Keratinocyte (primary cell): ENCODE measurements around the gene DEUP1. TPM values are rescaled to one million over a fixed set of nuclear protein-coding genes. Genes with fewer than 3 reads are reported as not detected.
A peak's percentile ranks its signal among the peaks of the same experiment; 100 is the strongest.

Source experiments
- DNase-seq: peaks from one replicate; pipeline ENCODE4 v3.0.0-alpha.2; 2011; ENCODE audit warnings: low read depth, missing footprints, low spot score
- FAIRE-seq: peaks from 2 replicates; lab custom pipeline; 2011; peaks lifted over from hg19 to GRCh38; lab: Jason Lieb, UNC
- H2AFZ ChIP-seq: 2 replicates; pipeline ENCODE4 v1.6.0; 2012; ENCODE audit warnings: low read length, control low read depth, inconsistent platforms; ENCODE audit not compliant: control insufficient read depth
- H3K27ac ChIP-seq: 2 replicates; pipeline ENCODE4 v1.5.1; 2011; ENCODE audit warnings: low read length; ENCODE audit not compliant: control insufficient read depth, insufficient read depth
- H3K27me3 ChIP-seq: 3 replicates; pipeline ENCODE4 v1.6.0; 2011; ENCODE audit warnings: low read length; ENCODE audit not compliant: control insufficient read depth, insufficient read depth; ENCODE audit errors: extremely low read depth
- H3K36me3 ChIP-seq, 2 experiments: 2 replicates in 1 of 2; 3 replicates in 1 of 2; pipeline ENCODE4 v1.5.1; 2011; ENCODE audit warnings: low read length in 2 of 2, mild to moderate bottlenecking in 1 of 2; ENCODE audit not compliant: control insufficient read depth in 2 of 2, insufficient read depth in 2 of 2; ENCODE audit errors: extremely low read depth in 1 of 2
- H3K4me1 ChIP-seq: 3 replicates; pipeline ENCODE4 v1.5.1; 2011; ENCODE audit warnings: low read length; ENCODE audit not compliant: control insufficient read depth, insufficient read depth; ENCODE audit errors: extremely low read depth
- H3K4me2 ChIP-seq: 3 replicates; pipeline ENCODE4 v1.6.0; 2011; ENCODE audit warnings: low read depth, low read length; ENCODE audit not compliant: control insufficient read depth, insufficient read depth; ENCODE audit errors: extremely low read depth
- H3K4me3 ChIP-seq, 3 experiments: fragments of 200-600 bp in 1 of 3; sonication (generic) in 1 of 3; 2 replicates in 2 of 3; 3 replicates in 1 of 3; pipeline ENCODE4 v1.5.1; 2011 to 2016; ENCODE audit warnings: low read length in 3 of 3, mild to moderate bottlenecking in 3 of 3, control low read depth in 2 of 3, inconsistent platforms in 1 of 3, low read depth in 1 of 3, mixed read lengths in 1 of 3, mixed run types in 1 of 3, moderate library complexity in 1 of 3; ENCODE audit not compliant: control insufficient read depth in 2 of 3, insufficient read depth in 2 of 3; ENCODE audit errors: extremely low read depth in 1 of 3
- H3K79me2 ChIP-seq: 2 replicates; pipeline ENCODE4 v1.6.0; 2012; ENCODE audit warnings: low read length; ENCODE audit not compliant: control insufficient read depth, insufficient read depth
- H3K9ac ChIP-seq: 3 replicates; pipeline ENCODE4 v1.6.0; 2011; ENCODE audit warnings: low read length; ENCODE audit not compliant: control insufficient read depth, insufficient read depth; ENCODE audit errors: extremely low read depth
- H3K9me1 ChIP-seq: 3 replicates; pipeline ENCODE4 v1.6.0; 2011; ENCODE audit warnings: low read length; ENCODE audit not compliant: control insufficient read depth, insufficient read depth; ENCODE audit errors: extremely low read depth
- H3K9me3 ChIP-seq: 2 replicates; pipeline ENCODE4 v1.5.1; 2012; ENCODE audit warnings: low read depth, low read length; ENCODE audit not compliant: control insufficient read depth
- H4K20me1 ChIP-seq: 3 replicates; pipeline ENCODE4 v1.6.0; 2011; ENCODE audit warnings: low read length; ENCODE audit not compliant: control insufficient read depth, insufficient read depth; ENCODE audit errors: extremely low read depth
- EZH2 ChIP-seq: IDR thresholded peaks from one replicate; pipeline ENCODE4 v1.6.1; 2012; ENCODE audit warnings: inconsistent platforms, mild to moderate bottlenecking, low read length, moderate library complexity
- dilution Hi-C: fragments of 300-500 bp; cut with MboI; formaldehyde crosslinking; loops from one replicate; pipeline ENCODE4 v1.7.0; 2020; ENCODE audit warnings: low sequenced_read_pairs; ENCODE audit not compliant: extremely low pct_ligation_motif_present
- polyA plus RNA-seq, 5 experiments: library from polyadenylated mRNA; depleted of rRNA in 3 of 5; stranded (reverse) in 3 of 5; stranded (forward) in 1 of 5; unstranded in 1 of 5; fragments of >200 nt; gene quantifications; 1 replicate in 1 of 5; 2 replicates in 3 of 5; 3 replicates in 1 of 5; pipeline versions ENCODE4 v1.2.1 to v1.2.3, GENCODE V29; 2011 to 2012; ENCODE audit warnings: missing spikeins in 2 of 5, low read depth in 1 of 5, low replicate concordance in 1 of 5
- TF ChIP-seq, protein P1 (sequence below), 3 experiments: IDR thresholded peaks in 1 of 3; conservative IDR thresholded peaks in 1 of 3; optimal IDR thresholded peaks in 1 of 3; 2 replicates in 2 of 3; 3 replicates in 1 of 3; pipeline versions ENCODE3 to v1.5.1; 2011; ENCODE audit warnings: low read length in 3 of 3, mild to moderate bottlenecking in 3 of 3, moderate library complexity in 2 of 3, control low read depth in 1 of 3, inconsistent platforms in 1 of 3; ENCODE audit not compliant: insufficient read depth in 2 of 3; ENCODE audit errors: extremely low read depth in 1 of 3

The DEUP1 gene
- polyA plus RNA-seq, 1 donor (not counting 4 experiments of a cell fraction or from before 2014, with no cell fraction given), result 0.12 TPM

DNA sequence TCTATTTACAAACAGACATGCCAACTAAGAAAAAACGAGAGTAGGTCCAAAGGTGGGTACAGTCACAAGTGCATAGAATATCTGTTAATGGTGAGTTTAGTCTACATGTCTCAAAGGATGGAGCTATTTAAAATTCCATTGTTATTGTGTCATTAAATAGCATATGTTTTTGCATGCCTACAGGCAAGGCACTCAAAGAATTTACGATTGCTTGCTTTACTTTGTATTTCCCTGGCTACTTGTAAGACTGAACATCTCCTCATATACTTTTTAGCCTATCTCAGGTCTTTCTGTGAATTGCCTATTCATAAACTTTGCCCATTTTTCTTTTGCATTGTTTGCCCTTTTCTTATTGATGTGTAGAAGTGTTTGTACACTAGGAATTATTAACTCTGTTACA lies 39.7 kb downstream of the DEUP1 start:
- TF ChIP-seq, protein P1, sequence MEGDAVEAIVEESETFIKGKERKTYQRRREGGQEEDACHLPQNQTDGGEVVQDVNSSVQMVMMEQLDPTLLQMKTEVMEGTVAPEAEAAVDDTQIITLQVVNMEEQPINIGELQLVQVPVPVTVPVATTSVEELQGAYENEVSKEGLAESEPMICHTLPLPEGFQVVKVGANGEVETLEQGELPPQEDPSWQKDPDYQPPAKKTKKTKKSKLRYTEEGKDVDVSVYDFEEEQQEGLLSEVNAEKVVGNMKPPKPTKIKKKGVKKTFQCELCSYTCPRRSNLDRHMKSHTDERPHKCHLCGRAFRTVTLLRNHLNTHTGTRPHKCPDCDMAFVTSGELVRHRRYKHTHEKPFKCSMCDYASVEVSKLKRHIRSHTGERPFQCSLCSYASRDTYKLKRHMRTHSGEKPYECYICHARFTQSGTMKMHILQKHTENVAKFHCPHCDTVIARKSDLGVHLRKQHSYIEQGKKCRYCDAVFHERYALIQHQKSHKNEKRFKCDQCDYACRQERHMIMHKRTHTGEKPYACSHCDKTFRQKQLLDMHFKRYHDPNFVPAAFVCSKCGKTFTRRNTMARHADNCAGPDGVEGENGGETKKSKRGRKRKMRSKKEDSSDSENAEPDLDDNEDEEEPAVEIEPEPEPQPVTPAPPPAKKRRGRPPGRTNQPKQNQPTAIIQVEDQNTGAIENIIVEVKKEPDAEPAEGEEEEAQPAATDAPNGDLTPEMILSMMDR (optimal IDR thresholded peaks at IDR 0.05 in 1 of 3, IDR thresholded peaks at IDR 0.05 in 1 of 3, conservative IDR thresholded peaks at IDR 0.05 in 1 of 3; ENCODE audit: extremely low read depth in 1 of 3, insufficient read depth in 2 of 3, low read length in 3 of 3), result no peak
- no peak for TF ChIP-seq EZH2
- Histone ChIP-seq H3K4me2 (no peak overlapping the region), H3K27me3 (no peaks in the 10 kb centered on the region), H3K4me1 (peaks cover 3% of the 10 kb centered on the region), H2AFZ (no peak overlapping the region), H4K20me1 (no peaks in the 10 kb centered on the region), H3K9me1 (no peaks in the 10 kb centered on the region), H3K27ac (no peak overlapping the region), H3K9ac (no peak overlapping the region), H3K9me3 (no peaks in the 10 kb centered on the region), H3K79me2 (no peaks in the 10 kb centered on the region), H3K4me3 (no peak overlapping the region), H3K36me3 (no peaks in the 10 kb centered on the region)
- FAIRE-seq (peak; percentile 29), DNase-seq (no peak)
- dilution Hi-C loops, result no loop called here

DNA sequence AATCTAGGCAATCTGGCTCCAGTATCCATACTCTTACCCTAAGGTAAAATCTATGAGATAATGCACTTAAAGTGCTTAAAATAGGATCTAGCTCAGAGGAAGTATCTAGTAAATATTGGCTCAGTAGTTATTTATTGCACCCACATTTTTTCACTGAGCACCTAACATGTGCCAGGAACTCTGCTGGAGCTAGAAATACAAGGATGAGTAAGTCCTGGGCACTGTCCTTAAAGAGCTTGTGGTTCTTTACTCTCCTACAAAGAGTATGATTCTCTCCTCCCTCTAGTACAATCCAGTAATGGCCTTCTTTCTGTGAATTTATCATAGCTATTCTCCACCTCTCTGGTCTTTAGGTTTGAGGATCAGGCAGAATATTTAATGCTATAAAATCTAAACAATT lies 59.2 kb downstream of the DEUP1 start:
- dilution Hi-C loops, result no loop called here
- Histone ChIP-seq H3K4me1 (no peaks in the 10 kb centered on the region), H3K79me2 (no peaks in the 10 kb centered on the region), H3K4me2 (no peak overlapping the region), H2AFZ (no peak overlapping the region), H3K9me1 (no peaks in the 10 kb centered on the region), H3K36me3 (no peaks in the 10 kb centered on the region), H3K4me3 (no peak overlapping the region), H3K9ac (no peak overlapping the region), H3K27ac (no peak overlapping the region), H3K27me3 (no peaks in the 10 kb centered on the region), H3K9me3 (no peaks in the 10 kb centered on the region), H4K20me1 (no peaks in the 10 kb centered on the region)
- no peak for DNase-seq
- no peak for FAIRE-seq
- TF ChIP-seq, protein P1 (optimal IDR thresholded peaks at IDR 0.05 in 1 of 3, IDR thresholded peaks at IDR 0.05 in 1 of 3, conservative IDR thresholded peaks at IDR 0.05 in 1 of 3; ENCODE audit: extremely low read depth in 1 of 3, insufficient read depth in 2 of 3, low read length in 3 of 3), result no peak
- TF ChIP-seq EZH2, result no peak
